GM08714 (cell line): ENCODE measurements around the gene ARL14.

Source experiments
- H3K4me3 ChIP-seq: fragments of 200-500 bp; sonication (Bioruptor generic); 2 replicates; pipeline ENCODE4 v1.5.1; 2014; ENCODE audit warnings: mild to moderate bottlenecking, low read length, inconsistent platforms
- ZNF274 ChIP-seq: IDR thresholded peaks from 2 replicates; pipeline ENCODE4 v1.6.1; 2012; ENCODE audit warnings: mild to moderate bottlenecking, low read depth, low read length

Gene ARL14

GRCh38 chr3:160676547-160677303 lies at the start of gene ARL14:
Gene ARL14, plus strand, starts transcription at chr3:160677160. Its CDS starts 187 bp downstream, at chr3:160677347.
- no peak for TF ChIP-seq ZNF274
- no peak within 1 kb of the TSS for H3K4me3 ChIP-seq

GRCh38 chr3:160629491-160629890 lies 47.5 kb upstream of the ARL14 start:
- no peak overlapping the region for H3K4me3 ChIP-seq
- TF ChIP-seq ZNF274 = no peak

GRCh38 chr3:160633361-160634083 lies 43.4 kb upstream of the ARL14 start:
- no peak overlapping the region for H3K4me3 ChIP-seq
- TF ChIP-seq ZNF274 = no peak

GRCh38 chr3:160635213-160635612 lies 41.7 kb upstream of the ARL14 start:
- H3K4me3 ChIP-seq = no peak overlapping the region
- no peak for TF ChIP-seq ZNF274

- TF ChIP-seq ZNF274 = no peak
- H3K4me3 ChIP-seq = no peak overlapping the region
Observed at GRCh38 chr3:160637086-160637485, 39.9 kb upstream of the ARL14 start.

- H3K4me3 ChIP-seq = no peak overlapping the region
- TF ChIP-seq ZNF274 = no peak
Observed at GRCh38 chr3:160638184-160638583, 38.8 kb upstream of the ARL14 start.

GRCh38 chr3:160641665-160642309 lies 35.2 kb upstream of the ARL14 start:
- no peak overlapping the region for H3K4me3 ChIP-seq
- TF ChIP-seq ZNF274 = no peak

GRCh38 chr3:160643994-160644393 lies 33.0 kb upstream of the ARL14 start:
- TF ChIP-seq ZNF274 = no peak
- no peak overlapping the region for H3K4me3 ChIP-seq

- H3K4me3 ChIP-seq = no peak overlapping the region
- TF ChIP-seq ZNF274 = no peak
Observed at GRCh38 chr3:160644491-160644890, 32.5 kb upstream of the ARL14 start.

- TF ChIP-seq ZNF274 = no peak
- H3K4me3 ChIP-seq = no peak overlapping the region
Observed at GRCh38 chr3:160648701-160649100, 28.3 kb upstream of the ARL14 start.

GRCh38 chr3:160649596-160649995 lies 27.4 kb upstream of the ARL14 start:
- no peak overlapping the region for H3K4me3 ChIP-seq
- no peak for TF ChIP-seq ZNF274

GRCh38 chr3:160653512-160653911 lies 23.4 kb upstream of the ARL14 start:
- TF ChIP-seq ZNF274 = no peak
- no peak overlapping the region for H3K4me3 ChIP-seq

GRCh38 chr3:160660902-160661301 lies 16.1 kb upstream of the ARL14 start:
- no peak for TF ChIP-seq ZNF274
- H3K4me3 ChIP-seq = no peak overlapping the region

- TF ChIP-seq ZNF274 = no peak
- no peak overlapping the region for H3K4me3 ChIP-seq
Observed at GRCh38 chr3:160661660-160662059, 15.3 kb upstream of the ARL14 start.

- no peak overlapping the region for H3K4me3 ChIP-seq
- no peak for TF ChIP-seq ZNF274
Observed at GRCh38 chr3:160665231-160665630, 11.7 kb upstream of the ARL14 start.
